Left lung (tissue), 10 donors: ENCODE results near the gene SULT1A1. TPM values are rescaled to one million over a fixed set of nuclear protein-coding genes. Genes with fewer than 3 reads are reported as not detected.

Experiments
- ATAC-seq: fragments of 200-7000 bp; cut with Tn5 transposase; one replicate; pipeline ENCODE4 v1.9.1; 2020; ENCODE audit warnings: moderate library complexity
- DNase-seq, 4 donors: peaks; one replicate each; pipeline ENCODE4 v3.0.0-alpha.2; 2013 to 2020
- H3K27ac ChIP-seq, 2 donors: fragments of 200-600 bp; sonication (generic) in 1 of 2; one replicate each; pipeline versions ENCODE4 v1.5.0 to v1.8.0; 2020 to 2021
- H3K27me3 ChIP-seq, 2 donors: fragments of 200-600 bp; sonication (generic) in 1 of 2; one replicate each; pipeline versions ENCODE4 v1.5.0 to v1.8.0; 2020 to 2021
- H3K36me3 ChIP-seq, 2 donors: fragments of 200-600 bp; sonication (generic) in 1 of 2; one replicate each; pipeline versions ENCODE4 v1.5.0 to v1.8.0; 2020 to 2021
- H3K4me1 ChIP-seq, 2 donors: fragments of 200-600 bp; one replicate each; pipeline ENCODE4 v1.8.0; 2021
- H3K4me3 ChIP-seq, 2 donors: fragments of 200-600 bp; sonication (generic) in 1 of 2; one replicate each; pipeline versions ENCODE4 v1.5.0 to v1.8.0; 2020 to 2021; ENCODE audit warnings: mild to moderate bottlenecking in 1 of 2
- H3K9me3 ChIP-seq, 2 donors: fragments of 200-600 bp; sonication (generic) in 1 of 2; one replicate each; pipeline versions ENCODE4 v1.5.0 to v1.8.0; 2020 to 2021
- CTCF ChIP-seq, 2 donors: fragments of 200-600 bp; sonication (generic) in 1 of 2; IDR thresholded peaks; one replicate each; pipeline versions ENCODE4 v1.5.0 to v1.8.0; 2021; ENCODE audit warnings: antibody characterized with exemption in 2 of 2
- intact Hi-C, 2 donors: fragments of 100-400 bp; cut with DNase I; formaldehyde crosslinking; loops; one replicate each; pipeline versions ENCODE4 v1.11.2 to v1.14.2; 2022
- polyA plus RNA-seq, 6 donors: library from polyadenylated mRNA; unstranded; fragments of 120-200 nt; gene quantifications; one replicate each; pipeline ENCODE4 v1.2.1, GENCODE V29; 2013; ENCODE audit not compliant: insufficient read length in 6 of 6
- total RNA-seq, 2 donors: library from RNA; stranded (reverse); fragmentation: NEBNext Ultra II Directional; extraction: Animal tissue kit (Norgen Biotek cat#: 25700); gene quantifications; one replicate each; pipeline ENCODE4 v1.2.1, GENCODE V29; 2021
- donor health status: DM: no; HTN: yes; CAD: no.
- donor health status: DM: no; HTN: no; CAD: no.

Gene SULT1A1
- total and polyA plus RNA-seq, 8 donors = 21.8 to 68.6 (median 37.7) TPM

- Histone ChIP-seq H3K4me3 (no peak overlapping the region), H3K36me3 (peaks cover 0 to 90% of the 10 kb centered on the region in 2 donors), H3K27ac (no peak overlapping the region), H3K9me3 (no peaks in the 10 kb centered on the region), H3K4me1 (no peaks in the 10 kb centered on the region), H3K27me3 (no peaks in the 10 kb centered on the region)
- intact Hi-C loops = no loop called here
- ATAC-seq = no peak
- DNase-seq = no peak
- TF ChIP-seq CTCF (IDR thresholded peaks at IDR 0.05) = no peak
Measured at GRCh38 chr16:28589069-28589468, 20.8 kb downstream of the SULT1A1 start.

- intact Hi-C loops = no loop called here
Measured at GRCh38 chr16:28587386-28587785, 22.5 kb downstream of the SULT1A1 start.

DNA sequence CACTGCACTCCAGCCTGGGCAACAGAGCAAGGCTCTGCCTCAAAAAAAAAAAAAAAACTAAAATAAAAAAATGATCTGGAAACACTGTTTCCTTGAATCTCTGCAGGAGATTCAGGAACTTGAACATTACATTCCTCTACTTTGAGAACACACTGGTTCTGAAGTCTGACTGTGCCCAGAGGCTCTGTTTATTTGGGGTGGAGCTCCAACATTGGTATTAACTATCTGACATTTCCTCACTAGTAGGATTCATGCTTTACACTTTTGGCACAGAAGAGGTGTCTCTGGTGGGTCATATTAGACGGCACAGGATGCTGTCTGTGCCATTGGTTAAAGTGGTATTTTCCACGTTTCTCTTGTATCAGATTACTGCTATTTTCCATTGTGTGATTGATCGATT lies 23.4 kb downstream of the SULT1A1 start:
- H3K4me3 ChIP-seq = no peak overlapping the region
- DNase-seq (no peak), ATAC-seq (no peak)
- H3K4me1 ChIP-seq = no peaks in the 10 kb centered on the region
- H3K9me3 ChIP-seq = no peaks in the 10 kb centered on the region
- H3K27me3 ChIP-seq = no peaks in the 10 kb centered on the region
- TF ChIP-seq CTCF (IDR thresholded peaks at IDR 0.05) = no peak
- intact Hi-C loops = no loop called here
- peaks cover 0 to 95% of the 10 kb centered on the region in 2 donors for H3K36me3 ChIP-seq
- no peak overlapping the region for H3K27ac ChIP-seq

More at GRCh38 chr16:28587386-28587785, 22.5 kb downstream of the SULT1A1 start:
- H3K36me3 ChIP-seq = peaks cover 0 to 95% of the 10 kb centered on the region in 2 donors
- no peak overlapping the region for H3K27ac ChIP-seq
- ATAC-seq = no peak
- H3K4me3 ChIP-seq = no peak overlapping the region
- no peaks in the 10 kb centered on the region for H3K4me1 ChIP-seq
- no peaks in the 10 kb centered on the region for H3K9me3 ChIP-seq
- DNase-seq = no peak
- no peak for TF ChIP-seq CTCF (IDR thresholded peaks at IDR 0.05)
- H3K27me3 ChIP-seq = no peaks in the 10 kb centered on the region

- Histone ChIP-seq H3K27me3 (no peaks in the 10 kb centered on the region), H3K4me3 (no peak overlapping the region), H3K9me3 (no peaks in the 10 kb centered on the region), H3K36me3 (peaks cover 0 to 95% of the 10 kb centered on the region in 2 donors), H3K4me1 (no peaks in the 10 kb centered on the region), H3K27ac (no peak overlapping the region)
- peak; percentile 59 for ATAC-seq
- intact Hi-C loops = no loop called here
- TF ChIP-seq CTCF (IDR thresholded peaks at IDR 0.05) = no peak
- DNase-seq = peak in 2 of 4 donors; percentile 15 to 46
Measured at GRCh38 chr16:28585674-28586073, 24.2 kb downstream of the SULT1A1 start.

DNA sequence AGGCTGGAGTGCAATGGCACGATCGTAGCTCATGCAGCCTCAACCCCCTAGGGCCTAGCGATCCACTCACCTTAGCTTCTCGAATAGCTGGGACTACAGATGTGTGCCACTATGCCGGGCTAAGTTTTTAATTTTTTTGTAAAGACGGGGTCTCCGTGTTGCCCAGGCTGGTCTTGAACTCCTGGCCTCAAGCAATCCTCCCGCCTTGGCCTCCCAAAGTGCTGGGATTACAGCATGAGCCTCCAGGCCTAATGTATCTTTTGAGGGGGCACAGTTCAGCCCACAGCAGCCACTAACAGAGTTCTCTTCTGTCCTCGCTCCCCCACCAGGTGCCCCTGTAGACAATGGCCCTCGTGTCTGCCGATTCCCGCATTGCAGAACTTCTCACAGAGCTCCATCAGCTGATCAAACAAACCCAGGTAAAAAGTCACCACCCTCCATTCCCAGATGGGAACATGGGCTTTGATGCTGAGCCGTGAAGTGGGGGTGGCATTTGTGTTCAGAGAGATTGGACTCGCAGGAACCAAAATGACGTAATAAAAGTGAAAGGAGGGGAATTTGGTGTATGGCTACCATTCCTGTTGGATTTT lies 29.0 kb downstream of the SULT1A1 start:
- no peak for ATAC-seq
- TF ChIP-seq CTCF (IDR thresholded peaks at IDR 0.05) = no peak
- no peak overlapping the region for H3K4me3 ChIP-seq
- no peak overlapping the region for H3K27ac ChIP-seq
- no peaks in the 10 kb centered on the region for H3K9me3 ChIP-seq
- DNase-seq = no peak
- H3K36me3 ChIP-seq = peaks cover 0 to 55% of the 10 kb centered on the region in 2 donors
- intact Hi-C loops = no loop called here
- H3K27me3 ChIP-seq = no peaks in the 10 kb centered on the region
- H3K4me1 ChIP-seq = no peaks in the 10 kb centered on the region
